ENCODE results near the gene SOX6. TPM values are rescaled to one million over a fixed set of nuclear protein-coding genes. Genes with fewer than 3 reads are reported as not detected.

SOX6 gene
- polyA plus RNA-seq, 1 donor (not counting 4 experiments of a cell fraction or from before 2014, with no cell fraction given): 6.0 TPM

GRCh38 chr11:16018931-16019330 lies 337.4 kb downstream of the SOX6 start:
- TF ChIP-seq EZH2 (IDR thresholded peaks at IDR 0.05; ENCODE audit: low read length) (no peak), CTCF (optimal IDR thresholded peaks at IDR 0.05 in 1 of 3, IDR thresholded peaks at IDR 0.05 in 1 of 3, conservative IDR thresholded peaks at IDR 0.05 in 1 of 3; ENCODE audit: extremely low read depth in 1 of 3, insufficient read depth in 2 of 3, low read length in 3 of 3) (no peak)
- Histone ChIP-seq H3K36me3 (ENCODE audit: control insufficient read depth in 2 of 2, extremely low read depth in 1 of 2, insufficient read depth in 2 of 2, low read length in 2 of 2) (no peaks in the 10 kb centered on the region), H3K27ac (ENCODE audit: control insufficient read depth, insufficient read depth, low read length) (no peak overlapping the region), H3K9me1 (ENCODE audit: control insufficient read depth, extremely low read depth, insufficient read depth, low read length) (no peaks in the 10 kb centered on the region), H3K4me2 (ENCODE audit: control insufficient read depth, extremely low read depth, insufficient read depth, low read depth, low read length) (no peak overlapping the region), H3K27me3 (ENCODE audit: control insufficient read depth, extremely low read depth, insufficient read depth, low read length) (no peaks in the 10 kb centered on the region), H4K20me1 (ENCODE audit: control insufficient read depth, extremely low read depth, insufficient read depth, low read length) (no peaks in the 10 kb centered on the region), H3K9me3 (ENCODE audit: control insufficient read depth, low read depth, low read length) (no peaks in the 10 kb centered on the region), H3K4me3 (ENCODE audit: control insufficient read depth in 2 of 3, extremely low read depth in 1 of 3, insufficient read depth in 2 of 3, low read depth in 1 of 3, low read length in 3 of 3) (no peak overlapping the region), H3K79me2 (ENCODE audit: control insufficient read depth, insufficient read depth, low read length) (no peaks in the 10 kb centered on the region), H2AFZ (ENCODE audit: control insufficient read depth, low read length) (no peak overlapping the region), H3K9ac (ENCODE audit: control insufficient read depth, extremely low read depth, insufficient read depth, low read length) (no peak overlapping the region), H3K4me1 (ENCODE audit: control insufficient read depth, extremely low read depth, insufficient read depth, low read length) (no peaks in the 10 kb centered on the region)
- dilution Hi-C loops (cut with MboI; ENCODE audit: extremely low pct_ligation_motif_present, low sequenced_read_pairs): no loop called here
- DNase-seq (ENCODE audit: low read depth, low spot score): no peak
- no peak for FAIRE-seq

GRCh38 chr11:16016468-16016829 lies 339.9 kb downstream of the SOX6 start:
- no peak overlapping the region for H3K27ac ChIP-seq (ENCODE audit: control insufficient read depth, insufficient read depth, low read length)
- no peak overlapping the region for H3K4me3 ChIP-seq (ENCODE audit: control insufficient read depth in 2 of 3, extremely low read depth in 1 of 3, insufficient read depth in 2 of 3, low read depth in 1 of 3, low read length in 3 of 3)
- no peak for FAIRE-seq
- no peaks in the 10 kb centered on the region for H3K4me1 ChIP-seq (ENCODE audit: control insufficient read depth, extremely low read depth, insufficient read depth, low read length)
- no peak for DNase-seq (ENCODE audit: low read depth, low spot score)
- H3K79me2 ChIP-seq (ENCODE audit: control insufficient read depth, insufficient read depth, low read length): no peaks in the 10 kb centered on the region
- no peaks in the 10 kb centered on the region for H3K27me3 ChIP-seq (ENCODE audit: control insufficient read depth, extremely low read depth, insufficient read depth, low read length)
- no peaks in the 10 kb centered on the region for H3K36me3 ChIP-seq (ENCODE audit: control insufficient read depth in 2 of 2, extremely low read depth in 1 of 2, insufficient read depth in 2 of 2, low read length in 2 of 2)
- TF ChIP-seq CTCF (optimal IDR thresholded peaks at IDR 0.05 in 1 of 3, IDR thresholded peaks at IDR 0.05 in 1 of 3, conservative IDR thresholded peaks at IDR 0.05 in 1 of 3; ENCODE audit: extremely low read depth in 1 of 3, insufficient read depth in 2 of 3, low read length in 3 of 3) (no peak), EZH2 (IDR thresholded peaks at IDR 0.05; ENCODE audit: low read length) (no peak)
- H3K9ac ChIP-seq (ENCODE audit: control insufficient read depth, extremely low read depth, insufficient read depth, low read length): no peak overlapping the region
- dilution Hi-C loops (cut with MboI; ENCODE audit: extremely low pct_ligation_motif_present, low sequenced_read_pairs): no loop called here
- H3K4me2 ChIP-seq (ENCODE audit: control insufficient read depth, extremely low read depth, insufficient read depth, low read depth, low read length): no peak overlapping the region
- no peak overlapping the region for H2AFZ ChIP-seq (ENCODE audit: control insufficient read depth, low read length)
- H3K9me3 ChIP-seq (ENCODE audit: control insufficient read depth, low read depth, low read length): no peaks in the 10 kb centered on the region
- H3K9me1 ChIP-seq (ENCODE audit: control insufficient read depth, extremely low read depth, insufficient read depth, low read length): no peaks in the 10 kb centered on the region
- H4K20me1 ChIP-seq (ENCODE audit: control insufficient read depth, extremely low read depth, insufficient read depth, low read length): no peaks in the 10 kb centered on the region

All from keratinocyte (primary cell).